Suppressor macrophage treated with lipopolysaccharide for 1 hour (primary cell): Measurements from ENCODE around the gene FOLR2.

Source experiments
- DNase-seq, 3 donors: peaks; one replicate each; pipeline ENCODE4 v3.0.0-alpha.2; 2020 to 2022

The FOLR2 gene

DNA sequence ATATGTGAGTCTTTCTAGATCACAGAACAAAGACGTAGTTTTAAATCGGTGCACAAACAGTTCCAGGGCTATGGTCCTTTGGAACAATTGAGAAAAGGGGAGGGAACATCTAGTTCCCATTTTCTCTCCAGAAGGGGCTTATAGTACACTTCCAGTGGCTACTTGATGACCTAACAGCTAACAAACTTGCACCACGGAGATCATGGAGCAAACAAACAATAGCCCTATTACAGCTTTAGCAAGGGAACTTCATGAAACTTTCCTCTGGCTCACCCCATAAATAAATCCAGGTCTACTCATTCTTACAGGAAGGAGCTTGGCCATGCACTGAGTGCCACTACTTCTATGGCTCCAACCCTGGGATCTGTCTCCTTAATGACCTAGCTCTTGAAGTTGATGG is 8.3 kb upstream of the FOLR2 start:
- peak; percentile 62 to 82 (median 64) for DNase-seq

- DNase-seq, result peak; percentile 72 to 78 (median 76)
These were observed 7.5 kb upstream of the FOLR2 start for GRCh38 chr11:72209101-72209500.

DNA sequence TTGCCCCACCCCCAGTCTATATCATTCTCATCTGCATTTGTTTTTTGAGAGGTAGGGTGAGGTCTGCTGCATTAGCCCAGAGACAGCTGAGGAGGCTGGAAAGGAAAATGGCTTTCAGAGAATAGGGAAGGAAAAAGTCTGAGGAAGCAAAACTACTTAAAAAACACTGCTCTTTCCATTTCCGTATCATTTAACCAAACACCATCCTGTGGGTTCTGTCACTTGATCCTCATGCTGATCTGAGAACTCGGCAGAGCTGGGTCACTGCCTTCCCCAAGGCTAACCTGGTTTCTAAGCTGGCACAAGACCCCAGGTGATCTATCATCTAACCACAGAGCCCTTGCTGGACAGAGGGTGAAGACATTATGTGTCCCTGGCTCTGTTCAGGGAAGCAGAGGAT is 1.2 kb downstream of the FOLR2 start:
- DNase-seq, result peak; percentile 42 to 57 (median 57)

GRCh38 chr11:72218251-72218745 is 1.7 kb downstream of the FOLR2 start:
- DNase-seq, result no peak

- DNase-seq, result no peak
These were observed 4.2 kb downstream of the FOLR2 start for GRCh38 chr11:72220696-72221363.

DNA sequence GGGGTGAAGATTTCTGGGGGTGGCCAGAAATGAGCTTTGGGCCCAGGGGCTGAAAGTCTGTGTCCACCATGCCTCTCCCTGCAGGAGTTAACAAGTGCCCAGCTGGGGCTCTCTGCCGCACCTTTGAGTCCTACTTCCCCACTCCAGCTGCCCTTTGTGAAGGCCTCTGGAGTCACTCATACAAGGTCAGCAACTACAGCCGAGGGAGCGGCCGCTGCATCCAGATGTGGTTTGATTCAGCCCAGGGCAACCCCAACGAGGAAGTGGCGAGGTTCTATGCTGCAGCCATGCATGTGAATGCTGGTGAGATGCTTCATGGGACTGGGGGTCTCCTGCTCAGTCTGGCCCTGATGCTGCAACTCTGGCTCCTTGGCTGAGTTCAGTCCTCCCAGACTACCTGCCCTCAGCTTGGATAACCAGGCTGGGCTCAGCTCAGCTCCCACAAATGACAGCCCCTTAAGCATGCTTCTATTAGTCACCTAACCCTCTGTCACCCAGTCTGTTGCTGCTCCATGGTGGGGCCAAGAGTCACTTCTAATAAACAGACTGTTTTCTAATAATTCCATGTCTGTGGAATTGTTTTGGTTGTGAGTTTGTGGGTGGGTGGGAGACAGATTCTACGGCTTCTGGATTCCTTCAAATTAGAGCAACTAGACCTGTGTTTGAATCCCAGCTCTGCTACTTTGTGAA is 4.9 kb downstream of the FOLR2 start:
- peak; percentile 74 to 76 (median 76) for DNase-seq

DNA sequence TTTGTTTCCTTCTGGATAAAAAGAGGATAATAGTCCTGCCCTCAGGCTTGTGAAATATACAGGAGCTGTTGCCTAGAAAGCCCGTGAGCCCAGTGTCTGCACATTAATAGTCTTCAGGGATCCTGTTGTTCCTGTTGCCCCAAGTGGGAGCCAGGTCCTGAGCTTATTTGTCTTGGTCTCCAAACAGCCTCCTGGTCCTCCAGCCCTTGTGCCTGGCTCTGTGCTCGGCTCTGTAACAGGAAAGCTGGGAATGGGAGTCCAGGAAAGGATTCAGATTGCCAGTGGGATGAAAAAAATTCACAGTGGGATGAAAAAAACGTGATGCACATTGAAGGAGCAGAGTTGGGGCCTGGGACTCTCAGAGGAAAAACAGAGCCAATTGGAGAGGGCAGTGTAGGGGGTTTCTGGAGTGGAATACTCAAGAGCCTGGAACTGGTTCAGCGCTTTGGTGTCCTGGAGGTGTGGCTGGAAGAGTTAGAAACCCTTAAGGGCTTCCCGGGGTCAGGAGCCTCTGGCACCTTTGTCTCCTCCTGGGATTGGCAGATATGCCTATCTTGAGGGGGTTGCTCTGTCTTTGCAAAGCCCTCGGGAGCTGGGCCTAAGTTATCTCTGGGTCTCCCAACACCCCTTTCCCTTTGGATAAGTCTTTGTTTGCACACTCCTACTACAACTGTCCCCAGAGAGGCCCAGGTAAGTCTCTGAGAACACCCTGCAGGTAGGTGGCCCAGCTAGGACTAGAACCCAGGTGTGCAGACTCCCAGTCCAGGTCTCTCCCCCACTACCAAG is 5.7 kb downstream of the FOLR2 start:
- DNase-seq, result no peak

DNA sequence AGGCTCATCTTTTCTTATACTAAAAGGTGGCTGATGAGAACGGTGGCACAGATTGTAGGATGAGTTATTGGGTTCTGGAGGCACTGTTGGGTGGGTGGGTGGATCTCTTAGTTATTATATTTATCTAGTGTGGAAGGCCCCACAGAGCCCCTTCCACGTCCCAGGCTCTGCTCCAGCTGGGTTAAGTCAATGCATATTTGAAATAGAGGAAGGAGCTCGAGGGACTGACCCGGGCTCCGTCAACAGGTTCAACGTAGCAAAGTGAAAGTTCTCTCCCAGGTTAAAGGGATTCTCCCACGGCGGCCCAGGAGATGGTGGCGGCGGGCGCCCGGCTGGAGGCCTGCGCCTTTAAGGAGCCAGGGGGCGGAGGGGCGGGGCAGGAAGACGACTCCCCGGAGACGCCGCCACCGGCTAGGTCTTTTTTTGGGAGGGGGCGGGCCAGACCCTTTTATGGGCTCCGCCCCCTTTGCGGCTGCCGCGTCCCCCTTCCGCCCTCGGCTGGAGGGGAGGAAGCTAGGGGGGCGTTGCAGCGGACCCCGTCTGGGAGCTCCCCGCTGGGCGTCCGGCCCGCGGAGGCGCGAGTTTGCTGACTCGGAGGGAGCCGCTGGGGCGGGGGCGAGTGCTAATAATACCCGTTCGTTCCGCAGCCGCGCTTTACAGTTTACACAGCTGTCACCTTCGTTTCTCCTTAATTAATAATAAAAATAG is 6.5 kb downstream of the FOLR2 start:
- peak; percentile 89 to 96 (median 91) for DNase-seq

- DNase-seq, result peak; percentile 70 to 92 (median 79)
These were observed 7.3 kb downstream of the FOLR2 start for GRCh38 chr11:72223615-72224563.

DNA sequence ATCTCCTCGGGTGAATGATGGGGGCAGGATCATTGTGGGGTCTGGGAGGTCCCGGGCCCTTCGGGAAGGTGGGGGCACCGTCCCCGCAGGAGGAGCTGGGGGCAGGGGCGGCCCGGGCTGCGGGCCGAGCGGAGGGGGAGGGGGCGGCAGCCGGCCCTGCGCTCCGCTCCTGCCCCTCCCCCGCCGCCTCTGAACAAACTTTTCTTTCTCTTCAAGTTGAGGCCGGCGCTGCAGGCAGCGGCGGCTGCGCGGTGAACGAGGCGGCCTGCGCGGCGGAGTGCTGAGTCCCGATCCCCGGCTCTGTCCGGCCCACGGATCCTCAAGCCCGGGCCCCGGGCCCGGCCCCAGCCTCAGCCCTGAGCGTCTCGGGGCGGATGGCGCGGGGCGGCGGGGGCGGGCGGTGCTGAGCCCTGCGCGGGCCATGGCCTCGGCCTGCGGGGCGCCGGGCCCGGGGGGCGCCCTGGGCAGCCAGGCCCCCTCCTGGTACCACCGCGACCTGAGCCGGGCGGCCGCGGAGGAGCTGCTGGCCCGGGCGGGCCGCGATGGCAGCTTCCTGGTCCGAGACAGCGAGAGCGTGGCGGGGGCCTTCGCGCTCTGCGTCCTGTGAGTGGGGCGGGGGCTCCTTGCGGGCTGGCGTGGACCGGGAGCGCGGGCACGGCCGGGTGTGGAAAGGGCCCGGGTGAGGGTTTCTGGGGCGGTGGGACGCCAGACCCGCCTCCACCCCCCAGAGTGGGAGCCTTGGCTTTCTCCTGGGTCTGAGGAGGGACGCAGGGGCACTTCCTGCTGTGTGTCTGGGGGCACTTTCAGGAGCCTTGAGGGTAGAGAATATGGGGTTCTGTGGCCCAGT is 8.2 kb downstream of the FOLR2 start, which contains the start of gene INPPL1:
TSS of gene INPPL1 (plus strand) at position 204 of the 847 bp plus-strand sequence. CDS start at position 422, 218 bp downstream.
- DNase-seq, result peak; percentile 47 to 70 (median 50)

- peak in 1 of 3 donors; percentile 48 for DNase-seq
These were observed 8.9 kb downstream of the FOLR2 start for GRCh38 chr11:72225411-72225951.

- DNase-seq, result no peak
These were observed 10.1 kb downstream of the FOLR2 start for GRCh38 chr11:72226701-72227100.

DNA sequence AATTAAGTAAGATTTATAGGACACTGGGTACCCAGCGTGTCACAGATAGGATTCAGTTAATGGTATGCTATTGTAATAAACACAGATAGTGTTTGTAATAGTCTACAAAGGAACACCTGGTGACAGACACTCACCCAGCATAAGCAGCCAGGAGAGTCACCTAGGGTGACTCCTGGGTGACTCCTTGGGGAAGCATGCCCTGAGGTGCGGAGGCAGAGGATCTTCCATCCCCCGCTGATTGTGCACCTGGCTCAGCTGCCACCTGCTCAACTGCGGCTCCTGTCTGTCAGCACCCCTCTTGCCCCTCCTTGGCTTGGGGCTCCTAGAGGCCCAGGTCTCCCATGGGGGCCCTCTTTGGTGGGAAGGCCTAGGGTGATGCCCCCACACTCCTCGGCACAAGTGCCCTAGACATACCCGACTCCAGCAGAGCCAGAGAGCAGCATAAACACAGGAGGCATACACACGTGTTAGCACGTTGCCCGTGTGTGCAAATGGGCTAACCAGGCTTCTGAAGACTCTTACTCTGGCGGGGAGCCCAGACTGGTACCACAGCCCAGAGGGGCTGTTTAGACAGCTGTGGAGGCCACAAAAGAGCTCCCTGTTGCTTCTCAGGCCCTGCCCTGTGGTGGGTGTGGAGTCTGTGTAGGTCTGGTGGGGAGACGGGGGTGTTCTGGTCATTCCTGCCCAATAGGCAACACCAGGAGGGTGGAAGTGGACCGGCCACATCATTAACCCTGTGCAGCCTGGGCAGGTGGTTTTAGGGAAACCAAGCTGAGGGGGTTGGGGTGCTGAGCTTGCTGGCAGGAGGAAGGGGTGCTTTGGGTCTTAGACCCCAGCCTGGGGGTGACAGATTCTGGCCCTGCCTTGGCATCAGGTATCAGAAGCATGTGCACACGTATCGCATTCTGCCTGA is 11.0 kb downstream of the FOLR2 start:
- no peak for DNase-seq

DNA sequence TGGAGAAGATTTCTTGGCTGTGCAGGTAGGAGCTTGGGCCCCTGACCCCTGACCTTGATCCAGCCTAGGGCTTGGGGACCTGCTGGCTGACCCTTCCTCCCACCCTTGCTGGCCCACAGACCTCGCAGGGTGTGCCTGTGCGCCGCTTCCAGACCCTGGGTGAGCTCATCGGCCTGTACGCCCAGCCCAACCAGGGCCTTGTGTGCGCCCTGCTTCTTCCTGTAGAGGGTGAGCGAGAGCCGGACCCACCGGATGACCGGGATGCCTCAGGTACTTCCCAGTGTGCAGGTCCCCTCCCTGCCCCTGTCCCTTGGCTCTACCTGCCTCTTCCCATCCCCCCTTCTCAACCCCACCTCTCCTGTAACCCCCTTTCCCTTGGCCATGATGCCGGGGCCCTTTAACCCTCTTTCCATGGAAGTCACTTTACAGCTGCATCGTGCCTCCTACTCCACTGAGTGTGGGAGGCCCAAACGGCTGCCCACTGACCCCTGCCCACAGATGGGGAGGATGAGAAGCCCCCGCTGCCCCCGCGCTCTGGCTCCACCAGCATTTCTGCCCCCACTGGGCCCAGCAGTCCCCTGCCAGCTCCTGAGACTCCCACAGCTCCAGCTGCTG is 11.7 kb downstream of the FOLR2 start:
- no peak for DNase-seq

- no peak for DNase-seq
These were observed 12.2 kb downstream of the FOLR2 start for GRCh38 chr11:72228844-72229231.

GRCh38 chr11:72229336-72229924 is 12.8 kb downstream of the FOLR2 start:
- no peak for DNase-seq

- no peak for DNase-seq
These were observed 13.6 kb downstream of the FOLR2 start for GRCh38 chr11:72229925-72230763.
